WI38 (cell line): ENCODE data around the gene TOGARAM2.

Source experiments
- H3K4me3 ChIP-seq: 2 replicates; pipeline ENCODE4 v1.5.1; 2011; ENCODE audit warnings: low read depth, mild to moderate bottlenecking, control low read depth, low read length
- TF ChIP-seq, protein P1 (sequence below): IDR thresholded peaks from 2 replicates; pipeline ENCODE4 v1.5.1; 2012; ENCODE audit warnings: low read depth, mild to moderate bottlenecking, control low read depth, low read length

Gene TOGARAM2

DNA sequence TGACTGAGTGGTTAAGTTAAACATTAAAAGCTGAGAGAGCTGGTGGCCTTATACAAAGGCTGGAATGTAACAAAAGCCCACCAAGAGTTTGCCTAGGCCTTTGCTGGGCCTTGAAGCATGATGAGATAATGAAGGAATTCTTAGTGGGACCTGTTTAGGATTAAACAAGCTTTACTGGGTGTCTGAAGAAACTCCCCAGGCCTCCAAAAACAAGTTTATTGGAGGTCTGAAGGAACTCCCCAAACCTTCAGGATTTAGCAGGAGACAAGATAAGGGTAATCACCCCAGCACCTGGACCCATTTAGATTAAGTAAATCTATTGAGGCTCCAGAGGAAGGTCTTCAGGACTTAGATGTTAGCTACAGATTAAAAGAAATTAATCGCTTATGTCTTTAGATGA, 74.5 kb downstream of the TOGARAM2 start:
- H3K4me3 ChIP-seq: no peak overlapping the region
- TF ChIP-seq, protein P1, sequence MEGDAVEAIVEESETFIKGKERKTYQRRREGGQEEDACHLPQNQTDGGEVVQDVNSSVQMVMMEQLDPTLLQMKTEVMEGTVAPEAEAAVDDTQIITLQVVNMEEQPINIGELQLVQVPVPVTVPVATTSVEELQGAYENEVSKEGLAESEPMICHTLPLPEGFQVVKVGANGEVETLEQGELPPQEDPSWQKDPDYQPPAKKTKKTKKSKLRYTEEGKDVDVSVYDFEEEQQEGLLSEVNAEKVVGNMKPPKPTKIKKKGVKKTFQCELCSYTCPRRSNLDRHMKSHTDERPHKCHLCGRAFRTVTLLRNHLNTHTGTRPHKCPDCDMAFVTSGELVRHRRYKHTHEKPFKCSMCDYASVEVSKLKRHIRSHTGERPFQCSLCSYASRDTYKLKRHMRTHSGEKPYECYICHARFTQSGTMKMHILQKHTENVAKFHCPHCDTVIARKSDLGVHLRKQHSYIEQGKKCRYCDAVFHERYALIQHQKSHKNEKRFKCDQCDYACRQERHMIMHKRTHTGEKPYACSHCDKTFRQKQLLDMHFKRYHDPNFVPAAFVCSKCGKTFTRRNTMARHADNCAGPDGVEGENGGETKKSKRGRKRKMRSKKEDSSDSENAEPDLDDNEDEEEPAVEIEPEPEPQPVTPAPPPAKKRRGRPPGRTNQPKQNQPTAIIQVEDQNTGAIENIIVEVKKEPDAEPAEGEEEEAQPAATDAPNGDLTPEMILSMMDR: no peak

DNA sequence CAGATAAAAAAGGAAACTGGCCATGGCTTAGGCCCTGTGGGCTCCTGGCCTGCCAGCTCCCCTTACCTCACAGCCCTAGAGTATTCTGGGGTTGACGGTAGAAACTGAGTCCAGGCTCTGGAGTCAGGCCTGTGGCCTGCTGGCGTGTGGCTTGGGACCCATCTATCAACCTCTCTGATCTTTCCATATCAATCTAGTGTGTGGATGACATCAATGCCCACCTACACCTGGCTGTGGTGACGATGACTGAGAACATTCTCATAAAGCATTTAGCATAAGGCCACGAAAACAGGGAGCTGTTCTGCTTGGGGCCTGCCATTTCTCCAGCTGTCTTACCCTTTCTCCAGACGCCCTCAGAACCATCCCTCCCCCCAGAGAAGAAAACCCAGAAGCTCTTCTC, 75.4 kb downstream of the TOGARAM2 start:
- TF ChIP-seq, protein P1: no peak
- H3K4me3 ChIP-seq: no peak overlapping the region

DNA sequence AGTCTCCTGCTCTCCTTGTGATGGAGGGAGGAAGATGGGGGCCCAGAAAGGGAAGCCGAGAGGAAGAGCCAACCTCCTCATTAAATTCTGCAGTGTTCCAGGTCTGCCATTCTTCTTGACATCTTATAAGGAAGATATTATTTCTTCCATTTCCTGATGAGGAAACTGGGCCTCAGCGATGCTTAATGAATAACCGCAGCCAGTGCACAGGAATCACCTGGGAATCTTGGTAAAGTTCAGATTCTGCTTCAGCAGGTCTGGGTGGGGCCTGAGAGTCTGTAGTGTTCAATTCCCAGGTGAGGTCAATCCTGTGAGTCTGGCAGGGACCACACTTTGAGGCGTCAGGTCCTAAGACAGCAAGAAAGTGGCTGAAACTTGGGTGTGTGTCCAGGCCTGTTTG, 75.9 kb downstream of the TOGARAM2 start:
- TF ChIP-seq, protein P1: no peak
- no peak overlapping the region for H3K4me3 ChIP-seq

DNA sequence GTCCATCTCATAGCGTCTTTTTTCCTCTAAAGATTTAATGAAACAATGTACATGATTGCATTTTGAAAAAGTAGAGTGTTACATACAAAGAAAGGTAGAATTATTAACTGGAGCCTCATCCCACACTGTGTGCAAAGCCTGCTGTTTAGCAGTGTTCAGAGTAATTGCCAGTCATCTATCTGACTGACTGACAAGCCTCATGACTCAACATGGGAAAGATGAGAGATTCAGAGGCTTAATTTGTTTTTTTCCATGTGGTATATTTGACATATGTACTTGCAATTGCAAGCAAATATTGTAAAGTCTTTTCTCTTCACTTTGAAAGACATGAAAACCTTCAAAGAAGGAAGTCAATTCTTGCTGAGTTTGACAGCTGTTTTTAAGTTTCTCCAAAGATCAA, 78.5 kb downstream of the TOGARAM2 start:
- TF ChIP-seq, protein P1: no peak
- H3K4me3 ChIP-seq: no peak overlapping the region

DNA sequence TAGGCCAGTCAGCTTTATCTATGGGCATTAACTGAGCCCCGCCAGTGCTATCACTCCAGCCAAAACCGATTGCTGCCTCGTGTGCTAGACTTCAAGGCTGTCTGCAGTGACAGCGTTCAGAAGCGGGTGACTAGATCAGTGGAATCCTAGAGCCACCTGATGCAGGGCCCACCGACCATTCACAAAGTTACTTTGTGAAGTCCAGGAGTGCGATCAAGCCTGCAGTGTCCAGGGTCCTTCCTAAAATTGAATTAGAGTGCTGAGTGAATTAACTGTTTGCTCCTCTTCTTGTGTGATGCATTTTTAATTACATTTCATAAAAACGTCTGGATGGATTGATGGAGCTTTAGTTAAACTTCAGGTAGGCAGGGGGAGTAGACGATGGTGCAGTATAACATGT, 79.3 kb downstream of the TOGARAM2 start:
- TF ChIP-seq, protein P1: no peak
- H3K4me3 ChIP-seq: no peak overlapping the region

DNA sequence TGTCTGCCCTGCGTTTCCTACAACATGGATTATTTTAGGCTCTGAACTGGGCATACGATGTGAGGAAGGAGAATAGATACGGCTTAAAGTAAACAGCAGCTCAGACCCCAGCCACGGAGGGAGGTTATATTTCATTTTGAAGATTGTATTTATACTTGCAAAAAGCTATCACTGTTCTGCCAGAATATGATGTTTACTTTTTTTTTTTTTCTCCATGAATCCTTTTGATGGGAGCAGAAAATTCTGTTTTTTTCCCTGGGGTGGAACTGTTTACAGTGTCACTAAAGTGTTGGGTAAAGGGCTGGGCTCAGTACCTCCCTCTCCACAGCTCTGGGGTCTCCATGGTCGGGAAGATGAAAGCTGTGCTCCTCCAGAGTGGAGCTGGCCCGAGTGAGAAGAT, 80.1 kb downstream of the TOGARAM2 start:
- TF ChIP-seq, protein P1: no peak
- no peak overlapping the region for H3K4me3 ChIP-seq

DNA sequence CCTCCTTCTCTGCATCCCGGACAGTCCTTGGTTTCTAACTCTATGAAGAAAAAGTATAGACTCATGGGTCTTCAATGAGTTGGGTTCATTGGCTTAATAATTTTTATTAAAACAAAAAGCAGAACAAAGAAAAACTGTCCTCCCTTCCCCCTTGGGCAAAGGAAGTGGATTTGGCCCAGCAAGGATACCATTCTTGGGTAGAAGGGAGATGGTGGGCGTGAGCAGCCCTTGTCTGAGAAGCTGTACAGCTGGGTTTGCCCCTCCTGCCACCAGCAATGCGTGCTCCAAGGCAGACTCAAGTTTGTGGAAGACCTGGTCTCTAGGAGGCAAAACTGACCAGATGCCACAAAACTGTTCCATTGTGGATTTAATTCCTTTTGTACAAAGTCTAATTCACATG, 80.5 kb downstream of the TOGARAM2 start:
- TF ChIP-seq, protein P1: no peak

More for the DNA sequence above, 80.5 kb downstream of the TOGARAM2 start:
- H3K4me3 ChIP-seq: no peak overlapping the region
